HCT116 (cell line): ENCODE measurements around the gene TEX12. TPM values are rescaled to one million over a fixed set of nuclear protein-coding genes. Genes with fewer than 3 reads are reported as not detected.

Experiments
- ATAC-seq: fragments of 200-7000 bp; cut with Tn5 transposase; 2 replicates; pipeline ENCODE4 v1.9.1; 2020; ENCODE audit warnings: mild to moderate bottlenecking, moderate library complexity
- BruUV-seq: library from RNA; stranded (reverse); fragments of 400-500 nt; replicated peaks from 2 replicates; lab custom pipeline; 2021; lab: Mats Ljungman, UMichigan
- CTCF ChIA-PET: fragments of 300-600 bp; sonication (Branson Sonifier 250); formaldehyde crosslinking; loops from one replicate; lab custom pipeline; 2021; ENCODE audit warnings: antibody characterized with exemption; lab: Charles Lee
- POLR2A ChIA-PET: fragments of 300-600, 350-600 bp; sonication (Branson Sonifier 250); formaldehyde crosslinking; loops from one replicate; lab custom pipeline; 2021; ENCODE audit warnings: antibody characterized with exemption; lab: Charles Lee
- RAD21 ChIA-PET, 2 experiments: fragments of 300-600 bp; sonication (Branson Sonifier 250); formaldehyde crosslinking; loops; one replicate each; lab custom pipeline; 2023; ENCODE audit warnings: low total read pairs in 2 of 2; ENCODE audit not compliant: uncharacterized antibody in 2 of 2, unreplicated experiment in 2 of 2, low non-redundant PET in 1 of 2; lab: Charles Lee
- DNase-seq: peaks from one replicate; pipeline ENCODE4 v3.0.0-alpha.2; 2010; ENCODE audit warnings: low read depth, low spot score
- H2AFZ ChIP-seq: fragments of 200-600 bp; shearing (Covaris generic), sonication (generic); 2 replicates; pipeline ENCODE4 v1.6.1; 2017; ENCODE audit warnings: low read depth, mixed run types, mixed read lengths, antibody characterized with exemption, low read length; ENCODE audit not compliant: poor library complexity, severe bottlenecking
- H3K27ac ChIP-seq: 2 replicates; pipeline ENCODE4 v1.5.1; 2012; ENCODE audit warnings: low read depth, low read length
- H3K27me3 ChIP-seq: fragments of 200-600 bp; sonication (generic); 2 replicates; pipeline ENCODE4 v1.6.1; 2016; ENCODE audit warnings: mixed run types, low read length, mixed read lengths; ENCODE audit not compliant: insufficient read depth
- H3K36me3 ChIP-seq, 2 experiments: fragments of 200-500 bp in 1 of 2; fragments of 200-600 bp in 1 of 2; sonication (Bioruptor generic) in 1 of 2; sonication (generic) in 1 of 2; 2 replicates each; pipeline versions ENCODE4 v1.5.1 to v1.6.1; 2014 to 2016; ENCODE audit warnings: low read length in 2 of 2, inconsistent platforms in 1 of 2, mixed read lengths in 1 of 2, mixed run types in 1 of 2; ENCODE audit not compliant: insufficient read depth in 2 of 2, control insufficient read depth in 1 of 2
- H3K4me1 ChIP-seq, 2 experiments: fragments of 200-600 bp in 1 of 2; sonication (generic) in 1 of 2; 2 replicates each; pipeline versions ENCODE4 v1.5.1 to v1.6.1; 2012 to 2017; ENCODE audit warnings: low read length in 2 of 2, inconsistent platforms in 1 of 2, mild to moderate bottlenecking in 1 of 2, mixed read lengths in 1 of 2, mixed run types in 1 of 2, moderate library complexity in 1 of 2; ENCODE audit not compliant: insufficient read depth in 2 of 2, control insufficient read depth in 1 of 2
- H3K4me2 ChIP-seq: fragments of 200-600 bp; sonication (generic); 2 replicates; pipeline ENCODE4 v1.6.1; 2017; ENCODE audit warnings: mixed run types, low read length, mixed read lengths
- H3K4me3 ChIP-seq, 2 experiments: fragments of 200-600 bp in 1 of 2; sonication (generic) in 1 of 2; replicated peaks in 1 of 2; 2 replicates each; pipeline ENCODE4 v1.5.1; 2011 to 2016; ENCODE audit warnings: low read length in 2 of 2, control low read depth in 1 of 2, low read depth in 1 of 2, mild to moderate bottlenecking in 1 of 2, mixed read lengths in 1 of 2, mixed run types in 1 of 2
- H3K79me2 ChIP-seq: fragments of 200-600 bp; sonication (generic); 2 replicates; pipeline ENCODE4 v1.6.1; 2017; ENCODE audit warnings: mild to moderate bottlenecking, mixed run types, low read length, moderate library complexity, mixed read lengths; ENCODE audit not compliant: insufficient read depth
- H3K9ac ChIP-seq: fragments of 200-600 bp; sonication (generic); 2 replicates; pipeline ENCODE4 v1.6.1; 2016; ENCODE audit warnings: low read length, mixed read lengths
- H3K9me2 ChIP-seq: fragments of 200-600 bp; sonication (generic), shearing (Covaris generic); 2 replicates; pipeline ENCODE4 v1.6.1; 2017; ENCODE audit warnings: mixed run types, mild to moderate bottlenecking, moderate library complexity; ENCODE audit not compliant: insufficient read depth
- H3K9me3 ChIP-seq, 2 experiments: fragments of 200-500 bp in 1 of 2; fragments of 200-600 bp in 1 of 2; sonication (Bioruptor generic) in 1 of 2; sonication (generic) in 1 of 2; 2 replicates each; pipeline ENCODE4 v1.6.1; 2014 to 2017; ENCODE audit warnings: low read length in 2 of 2, mixed read lengths in 2 of 2, inconsistent platforms in 1 of 2, low read depth in 1 of 2, mild to moderate bottlenecking in 1 of 2, mixed run types in 1 of 2, moderate library complexity in 1 of 2; ENCODE audit not compliant: control insufficient read depth in 1 of 2, insufficient read depth in 1 of 2
- H4K20me1 ChIP-seq: fragments of 200-600 bp; sonication (generic), shearing (Covaris generic); 2 replicates; pipeline ENCODE4 v1.6.1; 2017; ENCODE audit warnings: mixed run types, mild to moderate bottlenecking, moderate library complexity; ENCODE audit not compliant: insufficient read depth
- CBX3 ChIP-seq: IDR thresholded peaks from 2 replicates; pipeline ENCODE4 v1.6.1; 2012; ENCODE audit warnings: low read depth
- EGR1 ChIP-seq: IDR thresholded peaks from 2 replicates; pipeline ENCODE4 v1.6.1; 2012; ENCODE audit warnings: low read depth
- ELF1 ChIP-seq: IDR thresholded peaks from 2 replicates; pipeline ENCODE4 v1.6.1; 2012; ENCODE audit warnings: low read depth, borderline replicate concordance
- EZH2phosphoT487 ChIP-seq: fragments of 200-600 bp; IDR thresholded peaks from 2 replicates; pipeline ENCODE4 v1.6.1; 2018; ENCODE audit warnings: antibody characterized with exemption, borderline replicate concordance
- POLR2AphosphoS5 ChIP-seq: IDR thresholded peaks from 2 replicates; pipeline ENCODE4 v1.6.1; 2011; ENCODE audit warnings: mild to moderate bottlenecking, low read depth, low read length, moderate library complexity
- RAD21 ChIP-seq: IDR thresholded peaks from 2 replicates; pipeline ENCODE4 v1.6.1; 2012; ENCODE audit warnings: low read depth, mild to moderate bottlenecking
- SIN3A ChIP-seq: IDR thresholded peaks from 2 replicates; pipeline ENCODE4 v1.6.1; 2012; ENCODE audit warnings: low read depth
- SP1 ChIP-seq: IDR thresholded peaks from 2 replicates; pipeline ENCODE4 v1.6.1; 2012; ENCODE audit warnings: low read depth
- SRF ChIP-seq: IDR thresholded peaks from 2 replicates; pipeline ENCODE4 v1.6.1; 2012; ENCODE audit warnings: low read depth
- TCF7L2 ChIP-seq: IDR thresholded peaks from 2 replicates; pipeline ENCODE4 v1.7.0; 2011; ENCODE audit warnings: borderline replicate concordance, inconsistent platforms; ENCODE audit not compliant: insufficient read depth, insufficient read length; ENCODE audit errors: extremely low read depth
- YY1 ChIP-seq: IDR thresholded peaks from 2 replicates; pipeline ENCODE4 v1.6.1; 2011; ENCODE audit warnings: low read length, low read depth, moderate library complexity, mild to moderate bottlenecking; ENCODE audit not compliant: insufficient replicate concordance; ENCODE audit errors: extremely low read depth
- ZBTB33 ChIP-seq: IDR thresholded peaks from 2 replicates; pipeline ENCODE4 v1.6.1; 2011; ENCODE audit warnings: mild to moderate bottlenecking, low read length, moderate library complexity; ENCODE audit not compliant: insufficient replicate concordance; ENCODE audit errors: extremely low read depth
- ZNF274 ChIP-seq: fragments of 200-500 bp; sonication (Bioruptor generic); IDR thresholded peaks from 2 replicates; pipeline ENCODE4 v1.6.1; 2014; ENCODE audit warnings: mild to moderate bottlenecking, low read depth, low read length, inconsistent platforms
- intact Hi-C: fragments of 100-400 bp; cut with micrococcal nuclease; formaldehyde crosslinking; loops from 2 replicates; pipeline ENCODE4 v1.10.0; 2022
- total RNA-seq: library from RNA; stranded (reverse); gene quantifications from one replicate; pipeline ENCODE4 v1.2.1, GENCODE V29; 2021; ENCODE audit not compliant: unreplicated experiment
- TF ChIP-seq, protein P1 (sequence below): IDR thresholded peaks from 2 replicates; pipeline ENCODE4 v1.6.1; 2012; ENCODE audit warnings: low read depth

TEX12 gene
- total RNA-seq, 1 experiment from 2014 or later, result not detected

- POLR2A ChIA-PET, result no interaction called here
- intact Hi-C loops, result no loop called here
- Histone ChIP-seq H3K9me2 (no peaks in the 10 kb centered on the region), H4K20me1 (no peaks in the 10 kb centered on the region), H2AFZ (no peak overlapping the region), H3K27me3 (no peaks in the 10 kb centered on the region), H3K79me2 (no peaks in the 10 kb centered on the region), H3K4me2 (no peak overlapping the region), H3K27ac (no peak overlapping the region), H3K9me3 (no peaks in the 10 kb centered on the region), H3K4me1 (peaks cover 2 to 8% of the 10 kb centered on the region in 2 experiments; a peak in 2 of 4 replicates), H3K4me3 (no peak overlapping the region), H3K9ac (no peak overlapping the region), H3K36me3 (no peaks in the 10 kb centered on the region)
- CTCF ChIA-PET, result no interaction called here
- no peak for DNase-seq
- ATAC-seq, result no peak
- RAD21 ChIA-PET, result no interaction called here
- TF ChIP-seq YY1 (no peak), EZH2phosphoT487 (no peak), ZBTB33 (no peak), RAD21 (no peak), SP1 (no peak), TCF7L2 (no peak), SRF (no peak), EGR1 (no peak), SIN3A (no peak), ELF1 (no peak), CBX3 (no peak), POLR2AphosphoS5 (no peak), ZNF274 (no peak)
- TF ChIP-seq, protein P1, sequence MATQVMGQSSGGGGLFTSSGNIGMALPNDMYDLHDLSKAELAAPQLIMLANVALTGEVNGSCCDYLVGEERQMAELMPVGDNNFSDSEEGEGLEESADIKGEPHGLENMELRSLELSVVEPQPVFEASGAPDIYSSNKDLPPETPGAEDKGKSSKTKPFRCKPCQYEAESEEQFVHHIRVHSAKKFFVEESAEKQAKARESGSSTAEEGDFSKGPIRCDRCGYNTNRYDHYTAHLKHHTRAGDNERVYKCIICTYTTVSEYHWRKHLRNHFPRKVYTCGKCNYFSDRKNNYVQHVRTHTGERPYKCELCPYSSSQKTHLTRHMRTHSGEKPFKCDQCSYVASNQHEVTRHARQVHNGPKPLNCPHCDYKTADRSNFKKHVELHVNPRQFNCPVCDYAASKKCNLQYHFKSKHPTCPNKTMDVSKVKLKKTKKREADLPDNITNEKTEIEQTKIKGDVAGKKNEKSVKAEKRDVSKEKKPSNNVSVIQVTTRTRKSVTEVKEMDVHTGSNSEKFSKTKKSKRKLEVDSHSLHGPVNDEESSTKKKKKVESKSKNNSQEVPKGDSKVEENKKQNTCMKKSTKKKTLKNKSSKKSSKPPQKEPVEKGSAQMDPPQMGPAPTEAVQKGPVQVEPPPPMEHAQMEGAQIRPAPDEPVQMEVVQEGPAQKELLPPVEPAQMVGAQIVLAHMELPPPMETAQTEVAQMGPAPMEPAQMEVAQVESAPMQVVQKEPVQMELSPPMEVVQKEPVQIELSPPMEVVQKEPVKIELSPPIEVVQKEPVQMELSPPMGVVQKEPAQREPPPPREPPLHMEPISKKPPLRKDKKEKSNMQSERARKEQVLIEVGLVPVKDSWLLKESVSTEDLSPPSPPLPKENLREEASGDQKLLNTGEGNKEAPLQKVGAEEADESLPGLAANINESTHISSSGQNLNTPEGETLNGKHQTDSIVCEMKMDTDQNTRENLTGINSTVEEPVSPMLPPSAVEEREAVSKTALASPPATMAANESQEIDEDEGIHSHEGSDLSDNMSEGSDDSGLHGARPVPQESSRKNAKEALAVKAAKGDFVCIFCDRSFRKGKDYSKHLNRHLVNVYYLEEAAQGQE, result no peak
- no TSS peak for BruUV-seq
Measured at GRCh38 chr11:112211536-112211935, 44.4 kb downstream of the TEX12 start.
